Psoas muscle (tissue), 8 donors: Measurements from ENCODE around the gene ICAM1. TPM values are rescaled to one million over a fixed set of nuclear protein-coding genes. Genes with fewer than 3 reads are reported as not detected.
A peak's percentile ranks its signal among the peaks of the same experiment; 100 is the strongest.

Experiments used
- ATAC-seq, 4 donors: fragments of 200-7000 bp; cut with Tn5 transposase; one replicate each; pipeline ENCODE4 v1.9.1; 2020; ENCODE audit warnings: moderate library complexity in 3 of 4, mild to moderate bottlenecking in 2 of 4
- DNase-seq, 2 donors: peaks; one replicate each; pipeline ENCODE4 v3.0.0-alpha.2; 2020
- H3K27ac ChIP-seq: fragments of 200-600 bp; one replicate; pipeline ENCODE4 v1.8.0; 2022
- H3K27me3 ChIP-seq, 3 donors: fragments of 200-600 bp in 1 of 3; one replicate each; pipeline versions ENCODE4 v1.6.1 to v1.8.0; 2013 to 2022; ENCODE audit warnings: low read length in 2 of 3, mild to moderate bottlenecking in 2 of 3, moderate library complexity in 1 of 3; ENCODE audit not compliant: insufficient read depth in 3 of 3
- H3K36me3 ChIP-seq, 2 donors: fragments of 200-600 bp in 1 of 2; one replicate each; pipeline versions ENCODE4 v1.6.1 to v1.8.0; 2013 to 2022; ENCODE audit warnings: low read depth in 1 of 2, mild to moderate bottlenecking in 1 of 2, moderate library complexity in 1 of 2; ENCODE audit not compliant: insufficient read depth in 1 of 2
- H3K4me1 ChIP-seq: fragments of 200-600 bp; one replicate; pipeline ENCODE4 v1.8.0; 2022
- H3K4me3 ChIP-seq: fragments of 200-600 bp; one replicate; pipeline ENCODE4 v1.8.0; 2022; ENCODE audit warnings: mild to moderate bottlenecking
- H3K9me3 ChIP-seq: fragments of 200-600 bp; one replicate; pipeline ENCODE4 v1.8.0; 2022
- WGBS, 3 donors: extraction: QIAGEN DNeasy Blood & Tissue Kit; methylation state at CpG; one replicate each; pipeline versions ENCODE4 v1.1.6 to v1.1.7; 2013; 5-methylcytosine and 5-hydroxymethylcytosine counted together
- intact Hi-C, 2 donors: fragments of 100-400 bp; cut with DNase I; formaldehyde crosslinking; loops; one replicate each; pipeline versions ENCODE4 v1.11.0 to v1.14.2; 2022
- polyA plus RNA-seq, 3 donors: library from polyadenylated mRNA; stranded (reverse); fragments of 200-250 nt; gene quantifications; one replicate each; pipeline ENCODE4 v1.2.3, GENCODE V29; 2013
- total RNA-seq, 4 donors: library from RNA; stranded (reverse); fragmentation: NEBNext Ultra II Directional in 2 of 4; extraction: Animal tissue kit (Norgen Biotek cat#: 25700) in 2 of 4; gene quantifications; one replicate each; pipeline versions ENCODE4 v1.2.1 to v1.2.4, GENCODE V29; 2021 to 2023
- TF ChIP-seq, protein P1 (sequence below): fragments of 200-600 bp; IDR thresholded peaks from one replicate; pipeline ENCODE4 v1.8.0; 2022; ENCODE audit warnings: antibody characterized with exemption
- donor health status: healthy with polysubstance abuse.
- donor health status: DM: no; HTN: no; CAD: no; lungs with moderate emphysema.
- donor health status: Bipolar disorder and iron deficiency.
- donor health status: healthy.
- donor health status: DM: yes; HTN: yes; CAD: no.
- donor health status: DM: no; HTN: no; CAD: no.
- donor health status: DM: no; HTN: no; CAD: no.
- donor health status: DM: yes; HTN: yes; CAD: no.

The ICAM1 gene
- total and polyA plus RNA-seq, 7 donors, result 2.7 to 8.0 (median 6.5) TPM

DNA sequence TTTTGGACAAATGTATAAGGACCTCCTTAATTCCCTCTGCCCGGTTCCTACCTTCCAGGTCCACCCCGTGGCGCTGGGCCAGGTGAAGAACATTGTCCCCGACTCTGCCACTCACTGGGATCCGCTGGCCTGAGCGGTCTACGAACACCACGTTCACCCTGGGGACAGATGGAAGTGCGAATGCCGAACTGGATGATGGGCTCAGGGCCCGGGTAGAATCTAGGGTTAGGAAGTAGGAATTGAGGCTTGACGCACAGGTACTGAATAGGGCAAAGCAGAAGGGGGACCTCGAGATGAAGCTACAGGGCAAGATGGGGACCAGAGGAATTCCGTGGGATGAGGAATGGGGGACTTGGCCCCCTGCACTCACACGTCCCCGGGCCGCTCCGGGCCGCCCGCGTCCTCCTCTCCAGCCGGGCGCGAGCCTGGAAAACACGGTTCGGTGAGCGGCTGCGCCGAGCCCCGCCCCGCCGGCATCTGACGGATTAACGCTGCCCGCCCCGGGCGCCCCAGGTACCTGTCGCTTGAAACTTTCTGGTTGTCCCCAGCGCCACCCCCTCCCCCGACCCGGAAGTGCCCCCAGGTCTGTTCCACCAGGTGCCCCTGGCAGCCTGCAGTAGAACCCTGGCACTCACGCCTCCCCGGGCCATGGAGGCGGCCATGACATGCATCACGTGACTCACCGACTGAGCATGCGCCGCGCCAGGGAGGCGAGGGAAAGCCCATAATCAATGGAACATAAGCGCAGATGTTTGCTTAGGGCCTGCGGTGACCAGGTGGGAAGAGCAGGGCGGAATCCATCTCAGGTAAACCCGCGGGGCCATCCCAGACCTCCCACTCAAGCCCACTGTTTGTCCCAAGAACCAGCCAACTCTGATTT is 44.7 kb downstream of the ICAM1 start, which contains the start of gene FDX2:
TSS of gene FDX2 (minus strand) at position 681 of the 880 bp plus-strand sequence. CDS start at position 662, 19 bp downstream.
- 1% methylated on average over 31 to 55 of the region's 55 CpGs for WGBS, 3 donors
- Histone ChIP-seq H3K27ac (peak within 1 kb of the TSS; percentile 76), H3K36me3 (peaks cover 0 to 53% of the 10 kb centered on the region in 2 donors)

DNA sequence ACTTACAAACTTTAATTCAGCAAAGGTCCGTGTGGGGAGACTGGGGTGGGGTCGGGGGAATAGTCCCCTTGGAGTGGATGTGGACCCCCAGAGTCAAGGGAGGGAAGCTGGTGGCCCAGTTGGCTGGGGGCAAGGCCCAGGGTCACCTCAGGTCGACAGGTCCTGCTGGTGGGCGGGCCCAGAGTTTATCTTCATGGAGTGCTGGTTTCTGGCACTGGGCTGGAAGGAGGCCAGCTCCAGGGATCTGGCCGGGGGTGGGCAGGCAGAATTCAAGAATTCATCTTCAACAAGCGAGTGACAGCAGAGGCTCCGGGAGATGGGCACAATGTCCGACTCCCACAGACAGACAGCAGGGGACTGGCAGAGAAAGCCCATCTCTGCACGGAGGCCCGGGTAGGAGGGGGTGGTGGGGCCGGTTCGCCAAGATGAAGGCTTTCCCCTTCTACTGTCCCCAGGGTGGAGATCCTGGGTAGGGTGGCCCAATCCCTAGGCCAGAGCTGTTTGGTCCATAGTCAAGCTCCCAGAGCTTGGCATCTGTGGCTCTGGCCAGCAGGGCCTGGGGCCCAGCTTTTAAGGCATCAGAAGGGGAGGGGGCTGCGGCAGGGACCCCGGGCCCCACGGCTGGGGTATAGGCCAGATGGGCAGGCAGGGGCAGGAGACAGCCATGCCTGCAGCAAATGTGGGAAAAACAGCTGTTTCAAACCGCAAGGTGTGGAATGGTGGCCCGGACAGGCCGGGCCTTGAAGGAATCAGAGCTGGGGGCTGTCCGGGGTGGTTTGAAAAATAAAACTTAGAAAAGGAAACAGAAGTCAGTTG is 45.5 kb downstream of the ICAM1 start:
- Histone ChIP-seq H3K27me3 (no peaks in the 10 kb centered on the region), H3K4me3 (peak overlapping the region; percentile 98), H3K36me3 (peaks cover 0 to 58% of the 10 kb centered on the region in 2 donors), H3K9me3 (no peaks in the 10 kb centered on the region), H3K4me1 (peaks cover 3% of the 10 kb centered on the region), H3K27ac (peak overlapping the region; percentile 76)
- peak in 1 of 4 donors; percentile 41 for ATAC-seq
- WGBS, 3 donors, result 51 to 70% (median 60%) methylated on average over 19 of the region's 19 CpGs
- TF ChIP-seq, protein P1, sequence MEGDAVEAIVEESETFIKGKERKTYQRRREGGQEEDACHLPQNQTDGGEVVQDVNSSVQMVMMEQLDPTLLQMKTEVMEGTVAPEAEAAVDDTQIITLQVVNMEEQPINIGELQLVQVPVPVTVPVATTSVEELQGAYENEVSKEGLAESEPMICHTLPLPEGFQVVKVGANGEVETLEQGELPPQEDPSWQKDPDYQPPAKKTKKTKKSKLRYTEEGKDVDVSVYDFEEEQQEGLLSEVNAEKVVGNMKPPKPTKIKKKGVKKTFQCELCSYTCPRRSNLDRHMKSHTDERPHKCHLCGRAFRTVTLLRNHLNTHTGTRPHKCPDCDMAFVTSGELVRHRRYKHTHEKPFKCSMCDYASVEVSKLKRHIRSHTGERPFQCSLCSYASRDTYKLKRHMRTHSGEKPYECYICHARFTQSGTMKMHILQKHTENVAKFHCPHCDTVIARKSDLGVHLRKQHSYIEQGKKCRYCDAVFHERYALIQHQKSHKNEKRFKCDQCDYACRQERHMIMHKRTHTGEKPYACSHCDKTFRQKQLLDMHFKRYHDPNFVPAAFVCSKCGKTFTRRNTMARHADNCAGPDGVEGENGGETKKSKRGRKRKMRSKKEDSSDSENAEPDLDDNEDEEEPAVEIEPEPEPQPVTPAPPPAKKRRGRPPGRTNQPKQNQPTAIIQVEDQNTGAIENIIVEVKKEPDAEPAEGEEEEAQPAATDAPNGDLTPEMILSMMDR, result no peak
- DNase-seq, result no peak
- intact Hi-C loops, result no loop called here

More for the DNA sequence above, 44.7 kb downstream of the ICAM1 start, which contains the start of gene FDX2:
- Histone ChIP-seq H3K9me3 (no peaks in the 10 kb centered on the region), H3K27me3 (no peaks in the 10 kb centered on the region), H3K4me1 (peaks cover 3% of the 10 kb centered on the region), H3K4me3 (peak within 1 kb of the TSS; percentile 98)
- peak; percentile 91 to 98 (median 95) for ATAC-seq
- peak; percentile 91 to 95 for DNase-seq
- TF ChIP-seq, protein P1, result no peak
- intact Hi-C loops, result no loop called here

DNA sequence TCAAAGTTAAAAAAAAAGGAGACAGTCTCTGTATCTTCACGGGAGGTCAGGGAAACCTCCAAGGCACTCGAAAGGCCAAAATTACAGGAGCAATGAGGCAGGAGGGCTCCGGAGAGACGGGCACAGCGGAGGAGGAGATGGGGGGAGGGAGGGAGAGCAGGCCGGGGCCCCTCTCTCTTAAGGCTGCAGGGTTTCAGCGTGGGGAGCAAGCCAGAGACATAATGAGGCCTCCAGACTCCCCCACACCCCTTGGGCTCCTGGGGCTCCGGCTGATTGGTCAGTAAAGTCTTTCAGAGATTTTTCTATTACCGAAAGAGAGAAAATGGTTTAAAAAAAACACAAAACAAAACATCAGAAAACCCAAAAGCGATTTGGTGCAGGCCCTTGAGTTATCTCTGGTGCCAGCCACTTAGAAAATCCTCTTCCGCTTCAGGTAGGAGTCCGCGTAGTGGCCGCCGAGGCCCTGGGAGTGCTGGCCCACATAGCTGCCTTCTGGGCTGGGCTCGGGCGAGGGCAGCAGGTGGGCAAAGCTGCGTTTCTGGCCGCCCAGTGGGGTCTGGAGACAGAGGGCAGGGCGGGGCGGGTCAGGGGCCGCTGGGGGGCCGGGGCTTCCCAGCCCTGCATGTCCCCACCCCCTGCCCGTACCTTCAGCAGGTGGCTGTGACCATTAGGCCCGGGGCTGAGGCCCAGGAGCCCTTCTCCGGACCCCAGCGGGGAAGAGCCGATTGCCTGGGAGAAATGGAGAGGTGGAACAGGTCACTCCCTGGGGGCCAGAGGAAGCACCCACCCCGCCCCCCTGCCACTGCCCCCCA is 46.3 kb downstream of the ICAM1 start:
- Histone ChIP-seq H3K27ac (no peak overlapping the region), H3K36me3 (peaks cover 0 to 66% of the 10 kb centered on the region in 2 donors), H3K4me3 (no peak overlapping the region), H3K9me3 (no peaks in the 10 kb centered on the region), H3K4me1 (peaks cover 3% of the 10 kb centered on the region), H3K27me3 (no peaks in the 10 kb centered on the region)
- TF ChIP-seq, protein P1, result no peak
- 79 to 84% (median 81%) methylated on average over 28 to 29 of the region's 29 CpGs for WGBS, 3 donors
- no peak for DNase-seq
- intact Hi-C loops, result no loop called here
- ATAC-seq, result no peak

DNA sequence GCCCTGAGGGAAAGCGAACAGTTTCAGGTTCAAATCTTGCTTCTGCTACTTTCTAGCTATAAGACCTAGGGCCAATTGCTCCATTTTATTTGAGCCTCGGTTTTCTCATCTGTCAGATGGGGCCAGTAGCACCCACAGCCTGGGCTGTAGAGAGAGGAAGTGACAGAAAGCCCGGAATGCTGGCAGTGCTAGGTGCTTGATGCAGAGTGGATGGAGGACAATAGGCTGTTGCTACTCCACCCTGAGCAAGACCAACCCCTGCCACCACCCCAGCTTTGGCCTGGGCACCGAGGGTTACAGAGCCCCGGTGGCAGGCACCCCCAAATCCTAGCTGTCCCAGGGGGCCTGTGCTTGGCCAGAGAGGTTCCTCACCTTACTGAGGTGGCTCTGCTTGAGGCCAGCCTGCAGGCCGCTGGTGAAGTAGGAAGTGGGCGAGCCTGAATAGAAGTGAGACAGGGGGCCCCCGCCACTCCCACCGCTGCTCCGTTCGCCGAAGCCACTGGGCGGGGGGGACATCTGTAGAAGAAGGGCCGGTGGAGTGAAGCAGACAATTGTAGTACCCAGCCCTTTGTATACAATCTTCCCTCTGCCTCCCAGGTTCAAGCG is 47.0 kb downstream of the ICAM1 start:
- DNase-seq (no peak), ATAC-seq (no peak)
- TF ChIP-seq, protein P1, result no peak
- H3K9me3 ChIP-seq, result no peaks in the 10 kb centered on the region
- WGBS, 3 donors, result 93 to 94% (median 93%) methylated on average over 13 to 15 of the region's 15 CpGs
- no peak overlapping the region for H3K4me3 ChIP-seq
- no peak overlapping the region for H3K27ac ChIP-seq
- H3K36me3 ChIP-seq, result peaks cover under 1 to 70% of the 10 kb centered on the region in 2 donors
- intact Hi-C loops, result no loop called here
- peaks cover 3% of the 10 kb centered on the region for H3K4me1 ChIP-seq
- no peaks in the 10 kb centered on the region for H3K27me3 ChIP-seq
